Trophoblast cell (in vitro differentiated cells and primary cell): ENCODE data around the gene PIGR.

Source experiments
- DNase-seq, 2 donors: peaks; one replicate each; pipeline ENCODE4 v3.0.0-alpha.2; 2016
- H2AFZ ChIP-seq: 2 replicates; pipeline ENCODE4 v1.6.1; 2013; ENCODE audit warnings: low read length, moderate library complexity, mild to moderate bottlenecking; ENCODE audit not compliant: insufficient read depth, poor library complexity
- H2AK5ac ChIP-seq: 2 replicates; pipeline ENCODE4 v1.6.1; 2013; ENCODE audit warnings: mild to moderate bottlenecking, low read length
- H2BK120ac ChIP-seq: 2 replicates; pipeline ENCODE4 v1.6.1; 2013; ENCODE audit warnings: low read length, mild to moderate bottlenecking, moderate library complexity; ENCODE audit not compliant: insufficient read depth, poor library complexity
- H2BK12ac ChIP-seq: 2 replicates; pipeline ENCODE4 v1.6.1; 2013; ENCODE audit warnings: mild to moderate bottlenecking, low read length, moderate library complexity
- H2BK5ac ChIP-seq: 2 replicates; pipeline ENCODE4 v1.6.1; 2013; ENCODE audit warnings: low read length, low read depth, moderate library complexity, mild to moderate bottlenecking; ENCODE audit not compliant: poor library complexity
- H3K14ac ChIP-seq: 2 replicates; pipeline ENCODE4 v1.6.1; 2013; ENCODE audit warnings: mild to moderate bottlenecking, low read length
- H3K18ac ChIP-seq: 2 replicates; pipeline ENCODE4 v1.6.1; 2013; ENCODE audit warnings: mild to moderate bottlenecking, low read length
- H3K23ac ChIP-seq: 2 replicates; pipeline ENCODE4 v1.6.1; 2013; ENCODE audit warnings: low read length
- H3K27ac ChIP-seq: 2 replicates; pipeline ENCODE4 v1.5.1; 2013; ENCODE audit warnings: low read depth, mild to moderate bottlenecking, inconsistent platforms, low read length, moderate library complexity
- H3K27me3 ChIP-seq: 2 replicates; pipeline ENCODE4 v1.6.1; 2013; ENCODE audit warnings: inconsistent platforms, mild to moderate bottlenecking, low read length, moderate library complexity; ENCODE audit not compliant: insufficient read depth
- H3K36me3 ChIP-seq, 2 experiments: 1 replicate in 1 of 2; 2 replicates in 1 of 2; pipeline ENCODE4 v1.6.1; 2013; ENCODE audit warnings: low read length in 2 of 2, mild to moderate bottlenecking in 2 of 2, moderate library complexity in 1 of 2; ENCODE audit not compliant: insufficient read depth in 2 of 2, control insufficient read depth in 1 of 2
- H3K4ac ChIP-seq: 2 replicates; pipeline ENCODE4 v1.6.1; 2013; ENCODE audit warnings: low read depth, mild to moderate bottlenecking, low read length, moderate library complexity
- H3K4me1 ChIP-seq, 2 experiments: 1 replicate in 1 of 2; 2 replicates in 1 of 2; pipeline ENCODE4 v1.6.1; 2013; ENCODE audit warnings: low read length in 2 of 2, mild to moderate bottlenecking in 2 of 2, moderate library complexity in 1 of 2; ENCODE audit not compliant: insufficient read depth in 2 of 2, control insufficient read depth in 1 of 2
- H3K4me2 ChIP-seq: 2 replicates; pipeline ENCODE4 v1.6.1; 2013; ENCODE audit warnings: inconsistent platforms, mild to moderate bottlenecking, low read length, moderate library complexity
- H3K4me3 ChIP-seq: 2 replicates; pipeline ENCODE4 v1.5.1; 2013; ENCODE audit warnings: mild to moderate bottlenecking, low read depth, low read length, inconsistent platforms
- H3K79me1 ChIP-seq: one replicate; pipeline ENCODE4 v1.6.1; 2013; ENCODE audit warnings: low read length
- H3K79me2 ChIP-seq: 2 replicates; pipeline ENCODE4 v1.6.1; 2013; ENCODE audit warnings: low read length, mild to moderate bottlenecking; ENCODE audit not compliant: control insufficient read depth, insufficient read depth, poor library complexity
- H3K9ac ChIP-seq: 2 replicates; pipeline ENCODE4 v1.6.1; 2013; ENCODE audit warnings: mild to moderate bottlenecking, low read length
- H3K9me3 ChIP-seq: 2 replicates; pipeline ENCODE4 v1.6.1; 2013; ENCODE audit warnings: low read depth, mild to moderate bottlenecking, control low read depth, inconsistent platforms, low read length; ENCODE audit not compliant: insufficient read depth
- H4K12ac ChIP-seq: 2 replicates; pipeline ENCODE4 v1.6.1; 2013; ENCODE audit warnings: low read depth, mild to moderate bottlenecking, low read length, moderate library complexity
- H4K8ac ChIP-seq: 2 replicates; pipeline ENCODE4 v1.6.1; 2013; ENCODE audit warnings: low read depth, mild to moderate bottlenecking, low read length, moderate library complexity
- H4K91ac ChIP-seq: one replicate; pipeline ENCODE4 v1.6.1; 2013; ENCODE audit warnings: low read depth, mild to moderate bottlenecking, low read length, moderate library complexity
- WGBS: extraction: QIAGEN DNeasy Blood & Tissue Kit; methylation state at CpG from one replicate; pipeline ENCODE4 v1.1.7; 2013; ENCODE audit warnings: missing lambda C conversion rate; ENCODE audit not compliant: insufficient read length, insufficient coverage; ENCODE audit errors: extremely low coverage; 5-methylcytosine and 5-hydroxymethylcytosine counted together

Gene PIGR

GRCh38 chr1:206883160-206883559, 63.1 kb downstream of the PIGR start:
- Histone ChIP-seq H4K12ac (no peak overlapping the region), H3K4me1 (no peaks in the 10 kb centered on the region), H3K79me1 (no peaks in the 10 kb centered on the region), H3K14ac (no peak overlapping the region), H3K9me3 (peaks cover 1% of the 10 kb centered on the region), H4K91ac (no peak overlapping the region), H3K4me2 (no peak overlapping the region), H3K27me3 (no peaks in the 10 kb centered on the region), H3K36me3 (no peaks in the 10 kb centered on the region), H2BK120ac (no peak overlapping the region), H3K27ac (no peak overlapping the region), H3K79me2 (no peaks in the 10 kb centered on the region), H4K8ac (no peak overlapping the region), H2AFZ (no peak overlapping the region), H2BK5ac (no peak overlapping the region), H3K23ac (no peak overlapping the region), H3K4ac (no peak overlapping the region), H2AK5ac (no peak overlapping the region), H2BK12ac (no peak overlapping the region), H3K18ac (no peak overlapping the region), H3K4me3 (no peak overlapping the region), H3K9ac (no peak overlapping the region)
- DNase-seq = no peak
- WGBS = no CpG with 5 or more reads among the region's 1 CpG

- no peak overlapping the region for H3K9ac ChIP-seq
- H3K9me3 ChIP-seq = peaks cover 2% of the 10 kb centered on the region
- H2BK120ac ChIP-seq = no peak overlapping the region
- no peak overlapping the region for H3K14ac ChIP-seq
- H2BK5ac ChIP-seq = no peak overlapping the region
- H3K36me3 ChIP-seq = no peaks in the 10 kb centered on the region
- no peak overlapping the region for H3K18ac ChIP-seq
- no peak overlapping the region for H3K4ac ChIP-seq
- H2AK5ac ChIP-seq = no peak overlapping the region
- H3K4me1 ChIP-seq = no peaks in the 10 kb centered on the region
- DNase-seq = no peak
- no peak overlapping the region for H2AFZ ChIP-seq
- H4K8ac ChIP-seq = no peak overlapping the region
- no peak overlapping the region for H4K12ac ChIP-seq
- H3K79me1 ChIP-seq = no peaks in the 10 kb centered on the region
- no peak overlapping the region for H3K23ac ChIP-seq
- H4K91ac ChIP-seq = no peak overlapping the region
- no peak overlapping the region for H3K4me2 ChIP-seq
- H3K4me3 ChIP-seq = no peak overlapping the region
- H3K27ac ChIP-seq = no peak overlapping the region
- no peaks in the 10 kb centered on the region for H3K79me2 ChIP-seq
- no peaks in the 10 kb centered on the region for H3K27me3 ChIP-seq
- no peak overlapping the region for H2BK12ac ChIP-seq
- no CpG with 5 or more reads among the region's 3 CpGs for WGBS
Measured at GRCh38 chr1:206882555-206882954, 63.7 kb downstream of the PIGR start.

- no peaks in the 10 kb centered on the region for H3K79me2 ChIP-seq
- no peak overlapping the region for H2AFZ ChIP-seq
- peaks cover 2% of the 10 kb centered on the region for H3K9me3 ChIP-seq
- no peak overlapping the region for H3K4me2 ChIP-seq
- H3K4ac ChIP-seq = no peak overlapping the region
- no peak overlapping the region for H2BK5ac ChIP-seq
- no peak overlapping the region for H3K14ac ChIP-seq
- no peaks in the 10 kb centered on the region for H3K79me1 ChIP-seq
- H2AK5ac ChIP-seq = no peak overlapping the region
- no peak overlapping the region for H3K9ac ChIP-seq
- no peak overlapping the region for H4K91ac ChIP-seq
- DNase-seq = no peak
- no peak overlapping the region for H2BK120ac ChIP-seq
- no peak overlapping the region for H4K12ac ChIP-seq
- no peak overlapping the region for H3K23ac ChIP-seq
- no peak overlapping the region for H3K18ac ChIP-seq
- no peak overlapping the region for H3K27ac ChIP-seq
- no CpG with 5 or more reads among the region's 3 CpGs for WGBS
- H3K27me3 ChIP-seq = no peaks in the 10 kb centered on the region
- no peaks in the 10 kb centered on the region for H3K36me3 ChIP-seq
- no peak overlapping the region for H2BK12ac ChIP-seq
- no peaks in the 10 kb centered on the region for H3K4me1 ChIP-seq
- H3K4me3 ChIP-seq = no peak overlapping the region
- H4K8ac ChIP-seq = no peak overlapping the region
Measured at GRCh38 chr1:206880314-206880713, 66.0 kb downstream of the PIGR start.
